Measurements from ENCODE around the gene GCH1.
"Not testable (repeated sequence)": the region's sequence is repeated elsewhere in the genome, so short reads cannot be mapped to it uniquely, and the experiment has no call there.

GCH1 gene

DNA sequence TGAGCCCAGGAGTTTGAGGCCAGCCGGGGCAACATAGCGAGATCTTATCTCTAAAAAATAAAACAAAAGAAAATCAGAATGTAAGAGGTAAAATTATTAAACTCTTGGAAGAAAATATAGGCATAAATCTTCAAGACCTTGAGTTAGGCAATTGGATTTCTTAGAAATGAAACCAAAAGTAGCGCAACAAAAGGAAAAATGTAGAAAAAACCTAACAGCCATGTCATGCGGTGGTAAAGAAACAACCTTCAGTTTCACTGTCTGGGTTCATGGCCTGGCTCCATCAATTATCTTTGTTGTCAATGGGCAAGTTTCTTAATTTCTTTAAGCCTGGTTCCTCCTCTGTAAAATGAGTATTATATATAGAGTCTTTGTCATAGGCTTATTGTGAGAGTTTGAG is 5.6 kb upstream of the GCH1 start:
- DNase-seq (ENCODE audit: low read depth) = no peak

DNA sequence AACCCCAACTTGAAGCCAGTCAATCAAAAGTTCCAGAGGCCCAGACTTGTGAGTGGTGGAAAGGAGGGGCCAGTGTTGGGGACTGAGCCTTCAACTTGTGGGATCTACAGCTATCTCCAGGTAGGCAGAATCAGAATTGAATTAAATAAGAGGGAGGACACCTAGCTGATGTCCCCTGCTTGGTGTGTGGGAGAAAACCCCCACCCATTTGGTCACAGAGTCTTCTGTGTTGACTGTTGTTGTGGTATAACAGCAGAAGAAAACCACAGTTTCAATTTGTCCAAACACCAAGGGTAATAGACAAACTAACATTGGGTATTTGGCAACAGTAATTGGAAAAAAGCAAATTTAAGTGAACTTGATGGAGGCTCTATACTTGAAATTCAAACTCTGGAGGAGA is 3.4 kb upstream of the GCH1 start:
- no peak for DNase-seq (ENCODE audit: low read depth)

GRCh38 chr14:54902143-54902520 is 494 bp downstream of the GCH1 start:
- peak; percentile 45 for DNase-seq (ENCODE audit: low read depth)

DNA sequence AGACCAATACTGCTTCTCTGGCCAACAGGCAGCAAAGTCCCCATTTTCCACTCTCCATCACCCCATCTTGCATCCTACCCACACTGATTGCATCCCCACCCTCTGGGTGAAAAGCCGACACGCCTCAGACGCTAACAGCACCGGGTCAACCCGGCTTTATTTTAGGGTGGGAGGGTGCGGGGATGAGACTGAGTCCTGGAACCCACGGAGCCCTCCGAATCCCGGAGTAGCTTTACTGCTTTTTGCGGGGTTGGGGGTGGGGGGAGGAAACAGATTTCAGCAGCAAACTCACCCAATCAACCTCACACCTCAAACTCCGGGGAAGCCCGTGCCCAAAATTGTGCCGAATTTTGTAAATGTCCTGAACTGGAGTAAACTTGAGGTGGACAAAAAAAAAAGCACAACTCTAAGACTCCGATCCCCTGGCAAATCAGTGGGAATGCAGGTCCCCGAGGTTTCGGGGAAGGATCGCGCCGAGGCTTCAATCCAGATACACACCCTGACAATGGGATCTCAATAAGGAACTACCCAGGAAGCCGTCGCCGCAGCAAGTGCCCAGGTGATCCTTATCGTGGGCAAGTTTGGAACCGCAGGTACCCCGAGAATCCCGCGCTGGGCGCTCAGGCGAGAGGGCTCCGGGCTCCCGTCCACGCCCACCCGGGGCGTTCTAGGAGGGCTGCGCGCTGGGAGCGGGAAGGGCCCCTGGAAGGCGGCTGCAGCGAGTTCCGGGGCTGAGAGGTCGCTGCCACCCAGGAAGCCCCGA is 1.1 kb downstream of the GCH1 start:
- DNase-seq (ENCODE audit: low read depth) = no peak

- no peak for DNase-seq (ENCODE audit: low read depth)
Observed at GRCh38 chr14:54899573-54899972, 3.1 kb downstream of the GCH1 start.

GRCh38 chr14:54897809-54898555 is 4.6 kb downstream of the GCH1 start:
- not testable (repeated sequence) for DNase-seq (ENCODE audit: low read depth)

GRCh38 chr14:54895683-54896082 is 6.9 kb downstream of the GCH1 start:
- no peak for DNase-seq (ENCODE audit: low read depth)

- no peak for DNase-seq (ENCODE audit: low read depth)
Observed at GRCh38 chr14:54894995-54895394, 7.6 kb downstream of the GCH1 start.

- DNase-seq (ENCODE audit: low read depth) = peak; percentile 31
Observed at GRCh38 chr14:54893151-54893760, 9.4 kb downstream of the GCH1 start.

DNA sequence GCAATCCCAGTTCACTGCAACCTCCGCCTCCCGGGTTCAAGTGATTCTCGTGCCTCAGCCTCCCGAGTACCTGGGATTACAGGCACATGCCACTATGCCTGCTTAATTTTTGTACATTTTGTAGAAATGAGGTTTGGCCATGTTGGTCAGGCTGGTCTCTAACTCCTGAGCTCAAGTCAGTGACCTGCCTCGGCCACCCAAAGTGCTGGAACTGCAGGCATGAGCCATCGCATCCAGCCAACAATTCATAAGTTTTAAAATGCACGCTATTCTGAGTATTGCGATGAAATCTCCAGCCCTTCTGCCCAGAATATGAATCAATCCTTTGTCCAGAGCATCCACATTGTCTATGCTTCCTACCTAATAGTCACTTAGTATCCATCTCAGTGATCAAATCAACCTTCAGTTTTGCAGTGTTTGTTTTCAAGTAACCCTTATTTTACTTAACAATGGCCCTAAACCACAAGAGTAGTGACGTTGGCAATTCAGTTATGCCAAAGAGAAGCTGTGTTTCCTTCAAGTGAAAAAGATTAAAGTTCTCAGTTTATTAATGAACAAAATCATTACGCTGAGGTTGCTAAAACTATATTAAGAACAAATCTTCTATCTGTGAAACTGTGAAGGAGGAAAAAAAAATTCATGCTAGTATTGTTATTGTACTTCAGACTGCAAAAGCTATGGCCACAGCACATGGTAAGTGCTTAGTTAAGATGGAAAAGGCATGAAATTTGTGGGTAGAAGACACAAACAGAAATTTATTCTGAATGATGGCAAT is 11.0 kb downstream of the GCH1 start:
- no peak for DNase-seq (ENCODE audit: low read depth)

DNA sequence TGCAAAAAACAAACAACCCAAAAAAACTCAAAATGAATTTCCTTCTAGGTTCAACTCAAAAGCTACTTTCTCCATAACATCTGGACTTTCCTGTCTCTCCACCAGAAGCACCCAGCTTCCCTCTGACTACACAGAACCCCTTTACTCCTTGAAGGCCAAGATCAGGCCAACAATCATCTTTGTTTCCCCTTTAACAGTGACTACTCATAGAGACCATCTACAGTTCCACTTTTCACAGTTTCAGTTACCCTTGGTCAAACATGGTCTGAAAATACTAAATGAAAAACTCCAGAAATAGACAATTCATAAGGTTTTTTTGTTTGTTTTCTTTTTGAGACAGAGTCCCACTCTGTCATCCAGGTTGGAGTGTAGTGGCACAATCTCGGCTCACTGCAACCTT is 11.8 kb downstream of the GCH1 start:
- no peak for DNase-seq (ENCODE audit: low read depth)

DNA sequence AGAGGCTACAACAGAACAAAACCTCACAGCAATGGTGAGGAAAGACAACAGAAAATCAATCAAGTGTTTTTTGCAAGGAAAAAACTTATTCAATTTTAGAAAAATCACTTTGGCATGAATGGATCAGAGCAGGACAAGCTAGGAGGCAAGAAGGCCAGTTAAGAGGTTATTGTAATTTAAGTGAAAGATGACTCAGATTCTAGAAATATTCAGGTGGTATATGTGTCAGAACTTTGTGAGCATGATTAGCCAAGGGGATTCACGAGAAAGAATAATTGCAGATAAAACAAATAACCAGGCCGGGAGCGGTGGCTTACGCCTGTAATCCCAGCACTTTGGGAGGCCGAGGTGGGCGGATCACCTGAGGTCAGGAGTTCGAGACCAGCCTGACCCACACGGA is 12.7 kb downstream of the GCH1 start:
- DNase-seq (ENCODE audit: low read depth) = no peak

GRCh38 chr14:54882521-54882920 is 20.1 kb downstream of the GCH1 start:
- no peak for DNase-seq (ENCODE audit: low read depth)

GRCh38 chr14:54881761-54882401 is 20.7 kb downstream of the GCH1 start:
- DNase-seq (ENCODE audit: low read depth) = peak; percentile 29

DNA sequence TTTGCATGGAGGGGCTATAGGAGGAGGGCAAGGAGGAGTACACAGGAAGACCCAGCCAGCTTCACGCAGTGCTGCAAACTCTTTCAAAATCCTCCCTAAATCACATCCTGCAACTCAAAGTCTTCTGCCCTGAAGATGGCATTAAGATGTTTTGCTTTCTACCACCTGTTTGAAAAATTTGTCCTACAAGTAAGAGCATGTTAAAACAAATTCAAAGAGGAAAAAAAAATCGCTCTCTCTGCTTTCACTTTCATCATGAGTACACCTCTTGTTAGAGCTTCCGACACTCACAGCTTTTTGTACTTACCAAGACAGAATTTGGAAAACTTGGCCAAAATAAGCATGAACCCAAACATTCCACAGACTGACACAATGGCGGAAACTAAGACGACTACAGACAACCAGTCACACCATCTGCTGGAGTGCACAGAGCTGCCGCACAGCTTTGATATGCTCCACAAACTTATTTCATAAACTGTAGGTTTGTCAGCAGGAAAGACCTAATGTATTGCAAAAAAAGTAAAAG is 21.3 kb downstream of the GCH1 start:
- DNase-seq (ENCODE audit: low read depth) = peak; percentile 66

- no peak for DNase-seq (ENCODE audit: low read depth)
Observed at GRCh38 chr14:54877703-54878021, 25.0 kb downstream of the GCH1 start.

GRCh38 chr14:54877015-54877702 is 25.5 kb downstream of the GCH1 start:
- no peak for DNase-seq (ENCODE audit: low read depth)

- DNase-seq (ENCODE audit: low read depth) = not testable (repeated sequence)
Observed at GRCh38 chr14:54875648-54876047, 27.0 kb downstream of the GCH1 start.

GRCh38 chr14:54870154-54871090 is 32.2 kb downstream of the GCH1 start:
- DNase-seq (ENCODE audit: low read depth) = not testable (repeated sequence)

- DNase-seq (ENCODE audit: low read depth) = peak; percentile 73
Observed at GRCh38 chr14:54867011-54867410, 35.6 kb downstream of the GCH1 start.
